Ascending aorta (tissue), 2 donors: Measurements from ENCODE around the gene SLC25A53. TPM values are rescaled to one million over a fixed set of nuclear protein-coding genes. Genes with fewer than 3 reads are reported as not detected.
"Not testable (repeated sequence)": the region's sequence is repeated elsewhere in the genome, so short reads cannot be mapped to it uniquely, and the experiment has no call there.

Experiments
- DNase-seq, 2 donors: peaks; one replicate each; pipeline ENCODE4 v3.0.0-alpha.2; 2019; ENCODE audit warnings: low spot score in 2 of 2
- H3K27ac ChIP-seq, 2 donors: fragments of 200-600 bp; sonication (generic); one replicate each; pipeline ENCODE4 v1.5.1; 2016 to 2017; ENCODE audit warnings: mild to moderate bottlenecking in 1 of 2
- H3K27me3 ChIP-seq: fragments of 200-600 bp; sonication (generic); one replicate; pipeline ENCODE4 v1.5.1; 2017
- H3K36me3 ChIP-seq, 2 donors: fragments of 200-600 bp; sonication (generic); one replicate each; pipeline ENCODE4 v1.5.1; 2016
- H3K4me1 ChIP-seq, 2 donors: fragments of 200-600 bp; sonication (generic); one replicate each; pipeline ENCODE4 v1.5.1; 2016 to 2017; ENCODE audit warnings: mild to moderate bottlenecking in 1 of 2
- H3K4me3 ChIP-seq, 2 donors: fragments of 200-600 bp; sonication (generic); one replicate each; pipeline ENCODE4 v1.5.1; 2016 to 2017; ENCODE audit warnings: mild to moderate bottlenecking in 1 of 2
- H3K9me3 ChIP-seq, 2 donors: fragments of 200-600 bp; sonication (generic); one replicate each; pipeline ENCODE4 v1.5.1; 2016
- CTCF ChIP-seq, 3 experiments: fragments of 200-600 bp in 2 of 3; fragments of 450-650 bp in 1 of 3; sonication (generic) in 2 of 3; IDR thresholded peaks; one replicate each; pipeline ENCODE4 v1.5.1; 2016 to 2019; ENCODE audit warnings: antibody characterized with exemption in 3 of 3, mild to moderate bottlenecking in 1 of 3, moderate library complexity in 1 of 3
- intact Hi-C: fragments of 100-400 bp; cut with DNase I; formaldehyde crosslinking; loops from one replicate; pipeline ENCODE4 v1.15.1; 2023
- total RNA-seq: library from RNA; depleted of rRNA; stranded (reverse); fragments of >200 nt; gene quantifications from one replicate; pipeline ENCODE4 v1.1.0, GENCODE V29; 2016

SLC25A53 gene
- total RNA-seq, 1 donor from 2014 or later = 3.1 TPM

GRCh38 chrX:104084063-104084462, 72.7 kb downstream of the SLC25A53 start:
- peak in 1 of 2 donors; percentile 58 for DNase-seq
- intact Hi-C loops = no loop called here
- no peak overlapping the region for H3K4me3 ChIP-seq
- H3K36me3 ChIP-seq = no peaks in the 10 kb centered on the region
- TF ChIP-seq CTCF (IDR thresholded peaks at IDR 0.05) = no peak
- no peaks in the 10 kb centered on the region for H3K27me3 ChIP-seq
- no peak overlapping the region for H3K27ac ChIP-seq
- H3K9me3 ChIP-seq = no peaks in the 10 kb centered on the region
- no peaks in the 10 kb centered on the region for H3K4me1 ChIP-seq

- DNase-seq, H3K27me3 ChIP-seq, H3K4me3 ChIP-seq, H3K36me3 ChIP-seq, H3K27ac ChIP-seq, H3K4me1 ChIP-seq, H3K9me3 ChIP-seq, intact Hi-C loops: not testable (repeated sequence)
Measured at GRCh38 chrX:104077854-104078253, 79.0 kb downstream of the SLC25A53 start.

GRCh38 chrX:104075778-104076445, 80.9 kb downstream of the SLC25A53 start, which contains the start of gene TMSB15C:
Gene TMSB15C, minus strand, starts transcription at chrX:104076236.
- H3K4me1 ChIP-seq, H3K27me3 ChIP-seq, H3K36me3 ChIP-seq, H3K27ac ChIP-seq, intact Hi-C loops, H3K4me3 ChIP-seq, H3K9me3 ChIP-seq, DNase-seq: not testable (repeated sequence)

GRCh38 chrX:104062636-104063035, 94.2 kb downstream of the SLC25A53 start:
- H3K9me3 ChIP-seq, H3K4me3 ChIP-seq, H3K27me3 ChIP-seq, H3K4me1 ChIP-seq, DNase-seq, H3K27ac ChIP-seq, H3K36me3 ChIP-seq, intact Hi-C loops: not testable (repeated sequence)

- H3K9me3 ChIP-seq, DNase-seq, H3K36me3 ChIP-seq, H3K4me3 ChIP-seq, H3K4me1 ChIP-seq, intact Hi-C loops, H3K27ac ChIP-seq, H3K27me3 ChIP-seq: not testable (repeated sequence)
Measured at GRCh38 chrX:104054956-104055355, 101.9 kb downstream of the SLC25A53 start.

Other genes starting within 250 kb of the SLC25A53 start
- gene TMSB15B, start 194.4 kb downstream of the SLC25A53 start, total RNA-seq = 0.32 TPM
- not detected for gene H2BW1, start 143.3 kb downstream of the SLC25A53 start, total RNA-seq
- gene H2BW2, start 117.1 kb downstream of the SLC25A53 start, total RNA-seq = not detected
- gene TMSB15C, start 80.8 kb downstream of the SLC25A53 start, total RNA-seq = 0.11 TPM
- gene ZCCHC18, start 44.5 kb downstream of the SLC25A53 start, total RNA-seq = 0.21 TPM
- 10.4 TPM for gene FAM199X, start 9.4 kb upstream of the SLC25A53 start, total RNA-seq
- gene ESX1, start 97.9 kb upstream of the SLC25A53 start, total RNA-seq = not detected